AG04449 (cell line): ENCODE data around the gene CEBPE.

Experiments used
- CTCF ChIA-PET: fragments of 350-600 bp; formaldehyde crosslinking; extraction: SDS; loops from one replicate; lab custom pipeline; 2021; ENCODE audit warnings: antibody characterized with exemption; lab: Yijun Ruan, JAX
- POLR2A ChIA-PET: fragments of 400-600, 350-600 bp; formaldehyde crosslinking; extraction: SDS; loops from one replicate; lab custom pipeline; 2020; ENCODE audit warnings: antibody characterized with exemption, inconsistent platforms; lab: Yijun Ruan, JAX
- DNase-seq: peaks from one replicate; pipeline ENCODE4 v3.0.0-alpha.2; 2010; ENCODE audit warnings: low read depth, low spot score
- H3K4me3 ChIP-seq: 2 replicates; pipeline ENCODE4 v1.5.1; 2011; ENCODE audit warnings: low read depth, mild to moderate bottlenecking, control low read depth, low read length
- CTCF ChIP-seq: IDR thresholded peaks from one replicate; pipeline ENCODE4 v1.5.1; 2011; ENCODE audit warnings: mild to moderate bottlenecking, moderate library complexity, low read length, control low read depth, inconsistent platforms; ENCODE audit not compliant: insufficient read depth; ENCODE audit errors: missing control alignments

Gene CEBPE

GRCh38 chr14:23163830-23164229 is 44.8 kb upstream of the CEBPE start:
- DNase-seq = no peak
- ChIA-PET CTCF (interaction anchor here (0.7 to 6.5 kb wide), 4 partner anchors 14 to 43 kb away, joined by 3 to 32 read pairs (median 8); partner anchors contain the start of gene SLC7A8), POLR2A (no interaction called here)
- no peak for TF ChIP-seq CTCF
- no peak overlapping the region for H3K4me3 ChIP-seq

- TF ChIP-seq CTCF = no peak
- POLR2A ChIA-PET = no interaction called here
- CTCF ChIA-PET = interaction anchor here (1.1 to 6.5 kb wide), 3 partner anchors 23 to 42 kb away, joined by 3 to 32 read pairs (median 14); partner anchors contain the start of gene SLC7A8
- no peak overlapping the region for H3K4me3 ChIP-seq
- DNase-seq = no peak
These were observed 43.7 kb upstream of the CEBPE start for GRCh38 chr14:23162800-23163199.

- DNase-seq = no peak
- no peak for TF ChIP-seq CTCF
- no peak overlapping the region for H3K4me3 ChIP-seq
- ChIA-PET POLR2A (no interaction called here), CTCF (interaction anchor here (0.8 to 6.5 kb wide), 5 partner anchors 9 to 41 kb away, joined by 3 to 32 read pairs (median 4); partner anchors contain the start of gene SLC7A8)
These were observed 43.0 kb upstream of the CEBPE start for GRCh38 chr14:23162005-23162404.

GRCh38 chr14:23160924-23161522 is 42.0 kb upstream of the CEBPE start:
- TF ChIP-seq CTCF = no peak
- no peak for DNase-seq
- no peak overlapping the region for H3K4me3 ChIP-seq
- CTCF ChIA-PET = interaction anchor here (1.3 to 6.5 kb wide), 4 partner anchors 10 to 40 kb away, joined by 3 to 32 read pairs (median 6); partner anchors contain the start of gene SLC7A8
- POLR2A ChIA-PET = interaction anchor here (1.4 kb wide), 1 partner anchor 10 kb away, joined by 5 read pairs; no protein-coding TSS in a partner anchor

- no peak for TF ChIP-seq CTCF
- ChIA-PET CTCF (interaction anchor here (1.5 to 6.5 kb wide), 3 partner anchors 12 to 38 kb away, joined by 3 to 32 read pairs (median 8); partner anchors contain the start of gene SLC7A8), POLR2A (no interaction called here)
- no peak overlapping the region for H3K4me3 ChIP-seq
- DNase-seq = no peak
These were observed 40.5 kb upstream of the CEBPE start for GRCh38 chr14:23159532-23159931.

- CTCF ChIA-PET = interaction anchor here (1.5 to 6.5 kb wide), 3 partner anchors 13 to 38 kb away, joined by 3 to 32 read pairs (median 23); partner anchors contain the start of gene SLC7A8
- no peak for TF ChIP-seq CTCF
- DNase-seq = no peak
- H3K4me3 ChIP-seq = no peak overlapping the region
- POLR2A ChIA-PET = no interaction called here
These were observed 39.7 kb upstream of the CEBPE start for GRCh38 chr14:23158779-23159178.
